Liver (tissue), 3 donors: ENCODE results near the gene GALNTL6.

Experiments used
- CTCF ChIP-seq: fragments of 150-350 bp; IDR thresholded peaks from 2 replicates; pipeline ENCODE4 v1.5.1; 2017; ENCODE audit warnings: improper control_type of control experiment, low read depth, low read length; ENCODE audit not compliant: missing input control
- FOXA2 ChIP-seq: IDR thresholded peaks from 2 replicates; pipeline ENCODE4 v1.6.1; 2016; ENCODE audit warnings: antibody characterized with exemption
- JUND ChIP-seq, 2 donors: IDR thresholded peaks; 2 replicates each; pipeline ENCODE4 v1.6.1; 2016; ENCODE audit warnings: antibody characterized with exemption in 2 of 2
- MAX ChIP-seq: IDR thresholded peaks from 2 replicates; pipeline ENCODE4 v1.6.1; 2016; ENCODE audit warnings: antibody characterized with exemption
- REST ChIP-seq: IDR thresholded peaks from 2 replicates; pipeline ENCODE4 v1.6.1; 2016; ENCODE audit warnings: antibody characterized with exemption, mild to moderate bottlenecking
- SP1 ChIP-seq: IDR thresholded peaks from 2 replicates; pipeline ENCODE4 v1.6.1; 2018; ENCODE audit warnings: antibody characterized with exemption, mild to moderate bottlenecking
- YY1 ChIP-seq: IDR thresholded peaks from 2 replicates; pipeline ENCODE4 v1.6.1; 2016; ENCODE audit warnings: antibody characterized with exemption, mild to moderate bottlenecking
- ZBTB33 ChIP-seq: IDR thresholded peaks from 2 replicates; pipeline ENCODE4 v1.6.1; 2016; ENCODE audit warnings: antibody characterized with exemption
- donor health status: healthy.
- donor health status: healthy.

GRCh38 chr4:173076903-173077634, 1263.9 kb downstream of the GALNTL6 start:
- TF ChIP-seq CTCF (no peak), FOXA2 (no peak), MAX (no peak), REST (no peak), ZBTB33 (no peak), YY1 (no peak), JUND (IDR thresholded peaks at IDR 0.05) (no peak), SP1 (no peak)
